ENCODE data around the gene GPR52.

DNA sequence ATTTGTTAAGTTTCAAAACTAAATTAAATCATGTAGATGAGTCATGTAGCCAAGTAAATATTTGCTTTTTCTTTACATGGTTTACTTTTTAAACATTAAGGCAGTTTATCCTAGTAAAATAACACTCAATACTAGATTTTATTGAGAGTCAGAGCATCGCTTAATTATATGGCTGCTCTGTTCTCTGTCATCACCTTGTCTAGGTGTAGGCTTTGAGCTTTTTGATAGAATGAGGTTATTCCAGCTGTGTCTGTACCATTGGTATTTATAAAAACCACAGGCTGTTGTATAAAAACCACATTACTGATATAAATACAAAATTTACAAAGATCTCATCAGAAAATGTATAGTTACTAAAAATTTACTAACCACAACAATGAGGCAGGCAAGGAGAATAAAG lies 42.5 kb upstream of the GPR52 start:
- TF ChIP-seq, protein P1, sequence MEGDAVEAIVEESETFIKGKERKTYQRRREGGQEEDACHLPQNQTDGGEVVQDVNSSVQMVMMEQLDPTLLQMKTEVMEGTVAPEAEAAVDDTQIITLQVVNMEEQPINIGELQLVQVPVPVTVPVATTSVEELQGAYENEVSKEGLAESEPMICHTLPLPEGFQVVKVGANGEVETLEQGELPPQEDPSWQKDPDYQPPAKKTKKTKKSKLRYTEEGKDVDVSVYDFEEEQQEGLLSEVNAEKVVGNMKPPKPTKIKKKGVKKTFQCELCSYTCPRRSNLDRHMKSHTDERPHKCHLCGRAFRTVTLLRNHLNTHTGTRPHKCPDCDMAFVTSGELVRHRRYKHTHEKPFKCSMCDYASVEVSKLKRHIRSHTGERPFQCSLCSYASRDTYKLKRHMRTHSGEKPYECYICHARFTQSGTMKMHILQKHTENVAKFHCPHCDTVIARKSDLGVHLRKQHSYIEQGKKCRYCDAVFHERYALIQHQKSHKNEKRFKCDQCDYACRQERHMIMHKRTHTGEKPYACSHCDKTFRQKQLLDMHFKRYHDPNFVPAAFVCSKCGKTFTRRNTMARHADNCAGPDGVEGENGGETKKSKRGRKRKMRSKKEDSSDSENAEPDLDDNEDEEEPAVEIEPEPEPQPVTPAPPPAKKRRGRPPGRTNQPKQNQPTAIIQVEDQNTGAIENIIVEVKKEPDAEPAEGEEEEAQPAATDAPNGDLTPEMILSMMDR (IDR thresholded peaks at IDR 0.05) = no peak
- no peak for TF ChIP-seq POLR2A (IDR thresholded peaks at IDR 0.05)

All from testis (tissue), 2 donors.